Activated CD4-positive, alpha-beta T cell treated with anti-CD3 and anti-CD28 coated beads, Interleukin-2, amount 50 U/mL, for 1 hour (primary cell): ENCODE results near the gene IFNGR1.
A peak's percentile ranks its signal among the peaks of the same experiment; 100 is the strongest.

ENCODE experiments used
- DNase-seq: peaks from one replicate; pipeline ENCODE4 v3.0.0-alpha.2; 2020

IFNGR1 gene

GRCh38 chr6:137172734-137173431, 46.3 kb downstream of the IFNGR1 start:
- DNase-seq, result no peak

DNA sequence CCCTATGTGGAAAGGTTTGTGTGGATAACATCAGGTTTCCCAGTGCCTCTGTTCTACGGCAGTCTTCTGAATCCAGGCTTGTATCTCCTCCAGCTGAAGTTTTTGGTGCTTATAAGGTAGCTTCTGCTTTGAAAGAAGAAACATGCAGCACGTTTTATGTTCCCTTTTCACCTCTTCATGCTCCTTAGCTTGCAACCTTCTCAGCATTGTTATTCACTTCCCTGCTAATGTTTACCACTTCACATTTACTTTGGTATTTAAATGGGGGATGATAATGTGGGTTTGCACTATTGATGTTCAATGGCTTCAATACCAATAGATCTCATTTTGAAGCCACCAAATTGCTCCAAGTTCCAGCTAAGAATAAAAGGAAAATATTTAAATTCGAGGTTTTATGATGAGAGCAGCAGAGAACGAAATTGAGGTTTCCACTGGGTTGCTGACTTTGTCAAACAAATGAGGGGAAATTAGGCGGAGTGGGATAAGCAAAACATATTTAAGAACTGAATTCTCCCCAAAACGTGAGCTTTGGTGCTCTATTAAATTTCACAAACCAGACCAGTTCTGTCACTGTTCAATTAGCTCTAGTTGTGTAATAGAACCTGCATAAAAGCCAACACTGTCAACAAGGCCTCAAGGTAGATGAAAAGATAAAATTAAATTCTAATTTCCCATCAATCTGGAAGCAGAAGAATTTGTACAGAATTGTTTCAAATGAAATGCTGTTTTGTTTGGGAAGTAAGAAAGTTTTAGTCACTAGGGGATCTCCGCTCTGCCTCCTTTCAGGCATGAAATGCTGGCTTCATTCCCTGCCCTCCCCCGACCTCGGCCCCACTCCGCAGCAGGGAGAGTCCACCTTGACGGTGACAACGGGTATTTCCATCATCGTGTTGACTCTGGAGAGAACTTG, 47.1 kb downstream of the IFNGR1 start:
- no peak for DNase-seq

- DNase-seq, result no peak
Measured at GRCh38 chr6:137171053-137171374, 48.2 kb downstream of the IFNGR1 start.

DNA sequence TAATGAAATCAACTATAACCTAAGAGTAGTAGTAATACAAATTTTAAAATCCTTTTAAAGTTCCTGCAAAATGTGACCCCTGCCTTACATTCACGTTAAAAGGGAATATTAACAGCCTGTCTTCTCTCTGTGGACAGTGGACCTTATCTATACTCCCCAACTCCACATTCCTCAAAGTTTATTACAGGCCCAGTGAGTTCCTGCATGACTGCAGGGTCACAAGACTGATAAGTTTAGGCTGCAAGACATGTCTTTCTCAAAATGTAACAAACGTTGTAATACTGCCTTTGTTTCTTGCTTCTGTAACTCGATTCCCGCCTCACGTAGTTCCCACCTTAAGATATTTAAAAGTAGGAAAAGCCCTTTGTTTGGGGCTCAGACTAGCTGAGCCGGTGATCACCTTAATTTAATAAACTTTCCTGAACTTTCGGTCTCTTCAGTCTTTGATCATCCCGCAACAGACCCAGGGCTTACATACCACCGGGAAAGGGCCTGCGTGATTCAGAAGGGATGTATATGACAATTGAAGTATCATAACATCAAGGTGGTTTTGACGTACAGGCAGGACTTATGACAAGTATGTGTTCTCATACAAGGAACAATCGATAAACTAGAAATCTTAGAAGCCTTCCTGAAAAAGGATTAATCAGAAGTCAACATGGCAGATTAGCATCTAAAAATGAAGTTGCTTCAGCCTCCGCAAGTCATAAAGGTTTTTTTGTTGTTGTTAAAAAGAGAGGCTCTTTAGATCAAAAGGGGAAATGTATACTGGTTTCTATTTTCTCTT, 48.7 kb downstream of the IFNGR1 start:
- DNase-seq, result no peak

DNA sequence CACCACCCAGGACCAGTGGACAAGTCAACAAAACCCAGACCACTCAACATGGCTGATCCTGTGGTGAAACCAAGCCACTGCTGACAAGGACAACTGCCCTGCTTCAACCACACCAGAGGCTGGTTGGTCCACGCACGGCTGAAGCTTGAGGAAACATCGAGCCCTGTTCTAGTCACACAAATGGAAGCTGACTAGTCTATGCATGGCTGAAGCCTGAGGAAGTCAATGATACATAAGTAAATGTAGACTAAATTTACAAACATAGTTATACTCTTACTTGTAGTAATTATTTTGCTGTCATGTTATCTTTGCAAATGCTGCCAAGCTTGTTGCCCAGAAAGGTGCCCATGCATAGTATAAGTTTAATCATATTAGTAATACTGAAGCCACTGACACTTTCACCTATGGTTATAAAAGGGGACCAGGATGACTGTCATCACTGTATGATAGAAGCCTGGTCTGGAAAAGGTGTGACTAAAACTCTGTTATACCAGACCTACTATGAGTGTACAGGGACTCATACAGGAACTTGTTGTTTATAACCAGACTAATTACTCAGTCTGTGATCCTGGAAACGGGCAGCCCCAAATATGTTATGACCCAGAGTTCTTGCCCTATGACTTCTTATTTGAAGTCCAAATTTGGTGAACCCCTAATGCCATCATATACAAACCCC, 51.3 kb downstream of the IFNGR1 start:
- DNase-seq, result no peak

GRCh38 chr6:137166247-137167098, 52.7 kb downstream of the IFNGR1 start:
- DNase-seq, result no peak

DNA sequence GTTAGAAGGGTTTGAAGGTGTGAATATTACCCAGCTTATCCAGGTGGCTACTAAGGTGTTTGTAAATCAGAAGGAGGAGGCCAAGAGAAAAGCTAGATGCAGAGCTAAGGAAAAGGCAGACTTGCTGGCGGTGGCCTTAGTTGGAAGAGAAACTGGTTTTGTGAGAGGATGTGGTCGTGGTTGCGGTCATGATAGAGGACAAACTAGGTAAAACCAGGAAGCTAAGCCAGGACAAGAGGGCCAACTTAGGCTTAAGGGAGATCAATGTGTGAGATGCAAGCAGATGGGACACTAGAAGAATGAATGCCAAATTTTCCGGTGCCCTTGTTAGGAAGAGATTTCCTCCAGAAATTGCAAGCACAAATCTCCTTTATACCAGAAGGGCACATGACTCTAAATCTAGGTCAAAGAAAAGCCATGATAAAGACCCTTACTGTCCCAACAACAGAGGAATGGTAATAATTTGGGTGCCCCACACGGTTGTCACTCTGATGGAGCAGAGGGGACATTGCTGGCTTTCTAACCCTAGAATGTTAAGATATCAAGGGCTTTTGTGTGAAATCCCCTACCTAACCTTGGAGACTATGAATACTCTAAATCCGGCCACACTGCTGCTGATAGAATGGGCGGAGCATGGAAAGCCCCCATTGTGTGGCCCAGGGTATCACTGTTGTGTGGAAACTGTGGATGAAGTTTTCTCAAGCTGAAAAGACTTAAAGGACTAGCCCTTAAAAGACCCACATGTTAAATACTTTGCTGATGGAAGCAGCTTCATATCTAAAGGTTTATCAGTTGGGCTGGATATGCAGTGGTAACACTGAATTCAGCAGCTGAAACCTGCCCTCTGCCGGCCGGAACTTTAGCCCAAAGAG, 53.6 kb downstream of the IFNGR1 start:
- DNase-seq, result peak; percentile 24

GRCh38 chr6:137163732-137164318, 55.4 kb downstream of the IFNGR1 start:
- DNase-seq, result no peak

GRCh38 chr6:137162692-137163306, 56.4 kb downstream of the IFNGR1 start:
- DNase-seq, result no peak

DNA sequence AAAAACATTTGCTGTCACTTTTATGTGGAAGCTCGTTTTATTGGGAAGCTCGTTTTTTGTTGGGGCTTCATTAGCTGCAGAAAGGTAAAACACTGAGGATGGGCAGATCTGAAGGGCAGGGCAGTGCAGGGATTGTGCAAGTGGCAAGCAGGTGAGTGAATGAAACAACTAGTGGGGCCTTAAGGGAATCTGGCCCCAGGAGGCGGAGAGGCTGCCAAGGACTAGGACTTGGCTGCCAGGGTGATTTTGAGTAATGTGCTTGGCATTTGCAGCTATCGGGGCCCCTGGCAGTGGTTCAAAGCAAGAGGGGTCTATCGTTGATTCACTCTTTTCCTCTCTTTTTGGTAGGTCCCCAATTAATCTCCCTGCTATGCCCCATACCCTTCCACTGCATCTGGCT, 57.2 kb downstream of the IFNGR1 start:
- no peak for DNase-seq

GRCh38 chr6:137160763-137161162, 58.4 kb downstream of the IFNGR1 start:
- no peak for DNase-seq

DNA sequence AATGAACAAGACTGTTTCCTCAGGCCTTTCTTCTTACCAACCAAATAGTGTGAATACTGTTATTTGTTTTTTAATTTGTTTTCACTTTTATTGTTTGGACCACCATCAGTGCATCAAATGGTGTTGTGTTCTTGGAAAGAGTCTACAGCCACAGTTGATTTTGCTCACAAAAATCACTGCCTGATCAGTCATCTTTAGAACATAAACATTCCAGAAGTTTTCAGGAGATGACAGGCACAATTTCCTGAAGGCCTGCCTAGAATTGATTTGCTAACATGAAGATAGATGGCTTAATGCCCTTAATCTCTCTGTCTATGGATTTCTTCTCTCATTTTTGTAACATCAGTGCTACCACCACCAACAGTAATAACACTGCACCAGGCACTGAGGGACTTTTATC, 59.3 kb downstream of the IFNGR1 start:
- no peak for DNase-seq

- DNase-seq, result no peak
Measured at GRCh38 chr6:137157601-137158000, 61.6 kb downstream of the IFNGR1 start.

GRCh38 chr6:137156650-137157049, 62.5 kb downstream of the IFNGR1 start:
- no peak for DNase-seq

DNA sequence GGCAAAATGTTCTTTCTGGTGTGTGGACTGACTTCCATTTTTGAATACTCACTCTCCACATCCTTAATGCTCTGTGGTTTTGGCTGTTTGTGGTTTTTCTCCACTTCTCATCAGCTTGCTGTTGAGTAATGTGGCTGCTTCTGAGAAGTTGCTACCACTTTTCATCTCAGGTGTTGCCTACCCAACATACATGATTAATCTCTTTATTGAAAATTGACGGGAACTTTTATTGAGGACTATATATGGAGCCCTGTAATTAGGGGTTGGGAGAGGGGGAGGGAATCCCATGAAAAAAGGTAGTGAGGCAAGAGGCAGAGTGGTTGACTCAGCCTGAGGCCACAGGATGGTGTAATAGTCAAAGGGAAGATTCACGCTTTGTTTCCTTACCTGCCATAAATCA, 63.4 kb downstream of the IFNGR1 start:
- DNase-seq, result no peak

- DNase-seq, result no peak
Measured at GRCh38 chr6:137150072-137150471, 69.1 kb downstream of the IFNGR1 start.

DNA sequence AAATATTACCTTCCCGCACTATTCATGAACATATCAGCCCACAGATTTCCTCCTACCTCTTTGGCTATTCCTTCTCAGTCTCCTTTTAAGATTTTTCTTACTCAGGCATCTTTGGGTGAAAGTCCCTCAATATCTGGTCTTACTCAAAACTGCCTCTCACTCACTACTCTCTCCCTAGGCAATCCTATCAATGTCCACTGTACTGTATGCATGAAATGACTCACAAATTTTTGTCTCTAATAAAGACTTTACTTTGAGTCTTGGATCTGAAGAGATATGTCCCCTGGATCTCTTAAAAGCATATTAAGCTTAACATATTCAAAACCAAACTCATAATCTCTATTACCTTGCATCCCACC, 70.2 kb downstream of the IFNGR1 start:
- DNase-seq, result no peak

DNA sequence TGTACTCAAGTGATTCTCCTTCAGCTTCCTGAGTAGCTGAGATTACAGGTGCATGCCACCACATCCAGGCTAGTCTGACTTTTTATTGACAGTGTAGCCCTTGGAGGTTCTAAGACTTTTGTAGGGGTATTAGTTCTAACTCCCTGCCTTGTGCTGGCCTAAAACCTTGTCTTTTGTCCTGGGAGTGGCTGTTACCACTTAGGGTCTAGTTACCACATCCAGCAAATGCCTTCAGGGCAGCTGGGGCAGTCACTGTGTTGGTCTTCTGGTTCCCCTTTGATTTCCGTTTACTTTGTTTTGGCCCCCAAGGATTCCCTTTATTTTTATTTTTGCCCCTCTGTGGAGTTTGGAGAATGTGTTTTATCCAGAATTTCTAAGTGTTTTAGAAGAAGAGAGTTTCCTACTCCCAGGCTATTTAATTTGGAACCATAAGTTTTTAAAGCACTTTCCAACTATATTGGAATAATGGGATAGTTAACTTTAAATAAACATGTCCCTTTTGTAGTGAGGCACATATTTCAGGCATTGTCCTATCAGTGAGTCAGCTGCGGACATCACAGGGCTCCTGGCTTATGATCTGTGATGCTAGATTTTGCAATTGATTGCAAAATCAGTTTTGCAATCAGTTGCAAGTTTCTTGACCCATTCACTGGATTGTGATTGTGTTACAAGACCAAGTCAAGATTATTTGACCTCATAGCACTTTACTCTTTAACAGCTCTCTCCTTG, 70.7 kb downstream of the IFNGR1 start:
- DNase-seq, result no peak
